ENCODE results near the gene CACNB1.

CACNB1 gene

GRCh38 chr17:39200957-39201510 is 3.6 kb upstream of the CACNB1 start:
- DNase-seq (ENCODE audit: low spot score): no peak

GRCh38 chr17:39200070-39200879 is 2.8 kb upstream of the CACNB1 start, which contains the start of gene RPL19:
RPL19 (plus strand) TSS chr17:39200283; CDS start chr17:39200345, 62 bp downstream.
- peak; percentile 92 for DNase-seq (ENCODE audit: low spot score)

DNA sequence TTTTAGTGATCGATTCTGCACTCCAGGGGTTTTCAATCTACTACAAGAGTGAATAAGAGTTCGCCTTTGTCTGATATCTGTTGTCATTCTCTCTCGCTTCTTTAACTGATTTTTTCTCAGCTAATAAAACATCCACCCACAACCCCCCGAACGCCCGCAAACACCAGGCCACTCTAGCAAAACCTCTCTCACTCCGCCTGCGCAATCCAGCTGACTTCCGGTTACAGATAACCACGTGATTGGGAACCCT is 2.3 kb upstream of the CACNB1 start:
- DNase-seq (ENCODE audit: low spot score): peak; percentile 95

- DNase-seq (ENCODE audit: low spot score): no peak
Observed at GRCh38 chr17:39198186-39198566, 707 bp upstream of the CACNB1 start.

DNA sequence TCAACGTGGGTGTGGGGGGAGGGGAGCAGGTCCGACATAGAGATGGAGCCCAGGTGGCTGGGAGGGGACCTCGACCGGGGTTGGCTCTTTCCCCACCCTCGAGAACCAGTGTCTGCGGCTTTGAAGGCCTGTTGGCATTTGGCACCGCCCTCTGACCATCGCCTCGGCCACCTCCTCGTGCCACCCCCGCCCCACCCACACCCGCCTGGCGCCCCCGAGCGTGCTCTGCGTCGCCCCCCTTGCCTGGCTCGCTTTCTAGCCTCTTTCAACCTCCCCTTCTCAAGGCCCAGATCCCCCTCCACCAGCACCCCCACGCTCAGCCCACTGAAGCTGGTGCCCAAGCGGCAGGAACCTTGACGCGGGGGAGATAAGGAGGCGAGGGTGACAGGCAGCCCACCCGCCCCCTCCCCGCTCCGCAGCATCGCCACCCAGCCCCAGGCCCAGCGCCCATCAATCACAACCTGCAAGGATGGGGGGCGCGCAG is 619 bp downstream of the CACNB1 start:
- DNase-seq (ENCODE audit: low spot score): peak; percentile 68

GRCh38 chr17:39196241-39196807 is 1.1 kb downstream of the CACNB1 start:
- DNase-seq (ENCODE audit: low spot score): peak; percentile 47

DNA sequence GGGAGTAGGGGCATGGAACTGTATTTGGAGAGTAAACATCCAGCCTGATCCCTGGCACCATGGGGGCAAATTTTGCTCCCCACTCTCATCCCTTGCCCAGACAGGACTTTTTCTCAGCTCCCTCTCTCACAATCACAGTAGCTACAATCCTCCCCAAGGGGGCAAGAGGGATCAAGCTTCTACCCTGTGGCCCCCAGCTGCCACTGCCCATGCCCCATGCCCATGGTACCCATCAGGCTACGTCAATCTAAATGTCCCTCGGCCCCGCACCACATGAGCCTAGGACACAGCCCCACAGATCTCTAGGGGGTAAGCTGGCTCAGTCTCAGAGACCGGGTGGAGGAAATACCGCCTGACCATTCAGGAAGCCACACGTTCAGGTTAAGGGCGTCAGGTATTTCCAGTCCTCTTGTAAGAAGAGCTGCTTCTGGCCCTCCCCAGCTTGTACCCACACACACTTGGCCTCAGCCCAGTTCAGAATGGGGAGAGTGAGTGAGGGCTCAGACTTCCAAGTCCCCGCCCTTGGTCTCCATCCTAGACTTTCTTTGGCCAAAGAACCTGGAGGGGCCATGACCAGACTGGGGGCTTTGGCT is 1.8 kb downstream of the CACNB1 start:
- DNase-seq (ENCODE audit: low spot score): peak; percentile 47

DNA sequence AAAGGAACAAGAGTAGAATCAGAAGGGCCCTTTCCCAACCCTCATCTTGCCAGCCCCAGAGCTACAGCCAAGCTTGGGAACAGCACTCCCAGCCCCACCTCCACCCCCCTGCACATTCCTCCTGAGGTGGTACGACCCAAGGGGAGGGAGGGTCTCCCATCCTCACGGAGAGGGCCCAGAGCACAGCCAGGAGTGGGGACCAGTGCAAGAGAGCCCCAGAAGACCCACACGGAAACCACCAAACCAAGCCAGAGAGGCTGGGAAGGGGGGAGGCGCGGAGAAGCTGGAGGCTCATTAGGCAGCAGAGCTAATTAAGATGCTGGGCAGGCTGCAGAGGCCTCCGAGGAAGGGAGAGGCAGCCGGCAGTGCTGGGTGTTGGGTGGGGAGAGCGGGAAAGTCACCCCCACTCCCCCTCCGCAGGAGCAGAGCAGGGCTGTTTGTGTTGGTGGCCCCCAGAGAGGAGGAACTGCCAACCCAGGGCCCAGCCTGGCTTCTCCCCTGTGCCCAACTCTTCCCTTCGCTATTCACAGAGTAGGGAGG is 2.4 kb downstream of the CACNB1 start:
- peak; percentile 35 for DNase-seq (ENCODE audit: low spot score)

GRCh38 chr17:39194089-39194984 is 3.1 kb downstream of the CACNB1 start:
- peak; percentile 85 for DNase-seq (ENCODE audit: low spot score)

- no peak for DNase-seq (ENCODE audit: low spot score)
Observed at GRCh38 chr17:39193346-39193745, 4.1 kb downstream of the CACNB1 start.

DNA sequence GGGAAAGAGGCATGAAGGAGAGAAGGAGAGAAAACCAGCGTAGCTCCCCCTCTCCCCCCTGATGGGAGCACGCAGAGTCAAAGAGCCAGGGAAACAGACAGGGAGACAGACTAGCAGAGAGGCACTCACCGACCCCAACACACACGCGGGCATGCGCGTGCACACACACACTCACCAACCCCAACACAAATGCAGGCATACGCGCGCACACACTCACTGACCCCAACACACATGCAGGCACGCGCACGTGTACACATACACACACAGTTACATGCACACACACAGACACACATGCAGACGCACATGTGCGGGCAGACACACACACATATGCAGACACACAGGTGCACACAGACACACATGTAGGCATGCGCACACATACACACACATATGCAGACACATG is 4.6 kb downstream of the CACNB1 start:
- DNase-seq (ENCODE audit: low spot score): no peak

DNA sequence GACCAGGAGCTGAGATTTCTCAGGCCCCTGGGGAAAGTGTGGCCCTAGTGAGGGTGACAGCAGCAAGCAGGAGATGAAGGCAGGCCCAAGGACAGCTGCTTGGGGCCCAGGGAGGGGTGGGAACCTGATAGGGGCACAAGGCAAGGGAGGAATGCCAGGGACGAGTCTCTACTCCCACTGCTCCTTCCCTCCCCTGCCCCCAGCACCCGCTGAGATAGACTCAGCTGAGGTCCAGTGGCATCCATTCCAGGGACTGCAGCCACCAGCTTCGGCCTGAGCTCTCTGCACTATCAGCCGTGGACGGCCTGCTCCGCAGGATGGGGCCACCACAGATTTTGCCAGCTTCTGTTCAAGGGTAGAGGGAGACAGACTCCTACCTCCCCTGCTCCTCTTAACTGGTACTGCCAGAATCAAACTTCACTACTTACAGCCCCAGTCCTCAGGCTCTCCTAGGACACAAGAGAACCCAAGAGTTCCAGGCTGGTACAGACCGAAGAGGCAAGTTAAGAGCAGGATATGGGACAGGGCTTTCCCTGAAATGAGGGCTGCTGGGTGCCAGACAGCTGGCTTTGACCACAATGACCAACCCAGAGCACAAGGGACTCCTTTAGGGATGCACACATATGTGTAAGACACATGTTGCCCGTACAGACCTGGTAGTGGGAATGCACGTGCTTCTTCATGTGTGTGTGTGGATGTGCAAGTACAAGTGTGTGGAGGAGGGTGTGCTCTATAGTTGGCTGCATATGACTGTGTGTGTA is 5.5 kb downstream of the CACNB1 start:
- DNase-seq (ENCODE audit: low spot score): no peak

DNA sequence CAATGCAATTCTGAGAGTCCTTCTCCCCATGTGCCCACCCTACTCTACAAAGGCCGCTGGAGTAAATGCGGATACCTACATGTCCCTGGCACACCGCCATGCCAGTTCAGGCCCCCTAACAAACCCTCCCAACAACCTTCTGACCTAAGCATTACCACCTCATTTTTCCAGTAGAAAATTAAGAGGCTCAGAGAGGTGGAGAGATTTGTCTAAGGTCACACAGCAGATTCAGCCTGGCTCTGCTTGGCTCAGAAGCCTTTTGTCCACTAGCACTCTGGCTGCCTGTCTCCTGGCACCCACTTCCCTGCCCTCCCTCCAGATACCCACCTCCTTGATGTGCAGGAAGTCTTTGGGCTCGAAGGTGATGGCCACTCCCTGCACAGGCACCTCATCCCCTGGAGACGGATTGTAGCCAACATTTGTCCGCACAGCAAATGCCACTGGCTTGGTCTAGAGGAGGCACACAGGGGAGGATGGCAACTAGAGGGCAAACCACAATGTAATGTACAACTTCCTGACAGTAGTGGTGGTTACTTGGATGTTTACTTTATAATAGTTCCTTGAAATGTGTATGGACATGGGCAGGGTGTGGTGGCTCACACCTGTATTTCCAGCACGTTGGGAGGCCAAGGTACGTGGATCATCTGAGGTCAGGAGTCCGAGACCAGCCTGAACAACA is 10.2 kb downstream of the CACNB1 start:
- DNase-seq (ENCODE audit: low spot score): no peak

DNA sequence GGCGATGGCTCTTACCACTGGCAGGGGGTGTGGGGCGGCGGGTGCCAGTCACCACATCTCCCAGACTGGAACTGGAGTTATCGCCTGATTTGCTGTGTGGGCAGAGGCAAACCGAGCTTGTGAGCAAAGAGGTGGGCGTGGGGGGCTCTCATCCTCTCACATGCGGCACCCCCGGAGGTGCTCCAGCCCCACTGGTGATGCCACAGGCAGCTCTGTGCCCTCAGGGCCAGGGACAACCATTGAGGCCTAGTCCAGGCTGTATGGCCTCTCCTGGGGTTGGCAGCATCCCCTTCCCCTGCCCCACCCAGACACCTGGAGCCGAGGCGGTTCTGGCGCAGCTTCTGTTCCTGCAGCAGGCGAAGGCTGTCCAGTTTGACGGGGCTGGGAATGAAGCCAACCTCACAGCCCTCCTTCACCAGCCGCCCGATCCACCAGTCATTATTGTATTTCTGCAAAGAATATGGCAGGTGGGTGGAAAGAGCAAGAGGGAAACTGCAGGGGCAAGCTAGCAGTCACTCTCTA is 10.9 kb downstream of the CACNB1 start:
- DNase-seq (ENCODE audit: low spot score): no peak

GRCh38 chr17:39183720-39184119 is 13.7 kb downstream of the CACNB1 start:
- no peak for DNase-seq (ENCODE audit: low spot score)

GRCh38 chr17:39183045-39183444 is 14.4 kb downstream of the CACNB1 start:
- no peak for DNase-seq (ENCODE audit: low spot score)

- no peak for DNase-seq (ENCODE audit: low spot score)
Observed at GRCh38 chr17:39181303-39181702, 16.2 kb downstream of the CACNB1 start.

DNA sequence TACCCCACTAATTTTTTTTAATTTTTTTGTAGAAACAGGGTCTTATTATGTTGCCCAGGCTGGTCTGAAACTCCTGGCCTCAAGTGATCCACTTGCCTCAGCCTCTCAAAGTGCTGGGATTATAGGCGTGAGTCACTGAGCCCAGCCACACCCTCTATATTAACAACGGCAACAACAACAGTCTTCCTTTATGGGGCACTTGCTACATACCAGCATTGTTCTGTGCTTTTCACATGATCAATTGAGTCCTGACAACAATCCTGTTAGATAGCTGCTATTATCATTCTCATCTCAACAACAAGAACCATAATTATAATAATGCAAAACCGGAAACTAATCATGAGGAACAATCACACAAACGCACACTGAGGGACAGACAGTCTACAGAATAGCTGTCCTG is 18.9 kb downstream of the CACNB1 start:
- peak; percentile 62 for DNase-seq (ENCODE audit: low spot score)

GRCh38 chr17:39177256-39177655 is 20.2 kb downstream of the CACNB1 start:
- DNase-seq (ENCODE audit: low spot score): no peak

DNA sequence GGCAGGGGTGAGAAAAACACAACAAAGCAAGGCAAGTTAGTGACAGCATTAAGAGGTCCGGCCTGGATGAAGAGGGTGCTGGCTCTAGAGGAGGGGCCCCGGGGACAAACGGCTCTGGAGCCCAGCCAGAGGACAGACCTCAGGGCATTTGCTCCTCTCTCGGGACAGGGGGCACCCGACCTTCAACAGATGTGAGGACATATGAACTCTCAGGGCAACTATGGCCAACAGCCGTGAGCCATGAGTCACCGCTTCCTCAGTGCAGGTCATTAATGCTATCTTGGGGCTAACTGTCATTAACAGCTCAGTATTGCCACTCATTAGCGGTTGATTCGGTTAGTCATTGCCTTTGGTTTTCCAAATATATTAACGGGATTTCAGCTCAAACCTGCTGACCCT is 21.8 kb downstream of the CACNB1 start:
- DNase-seq (ENCODE audit: low spot score): no peak
